Right renal cortex interstitium (tissue), 3 donors: ENCODE measurements around the gene LDB2. TPM values are rescaled to one million over a fixed set of nuclear protein-coding genes. Genes with fewer than 3 reads are reported as not detected.
"Not testable (repeated sequence)": the region's sequence is repeated elsewhere in the genome, so short reads cannot be mapped to it uniquely, and the experiment has no call there.

Source experiments
- DNase-seq, 3 donors: peaks; one replicate each; pipeline ENCODE4 v3.0.0-alpha.2; 2013; ENCODE audit warnings: low read depth in 3 of 3, low spot score in 2 of 3
- polyA plus RNA-seq, 3 donors: library from polyadenylated mRNA; unstranded; fragments of 120-200 nt; gene quantifications; one replicate each; pipeline ENCODE4 v1.2.1, GENCODE V29; 2013; ENCODE audit not compliant: insufficient read length in 3 of 3

LDB2 gene
- polyA plus RNA-seq, 3 donors = 93.4 to 111 (median 100) TPM

DNA sequence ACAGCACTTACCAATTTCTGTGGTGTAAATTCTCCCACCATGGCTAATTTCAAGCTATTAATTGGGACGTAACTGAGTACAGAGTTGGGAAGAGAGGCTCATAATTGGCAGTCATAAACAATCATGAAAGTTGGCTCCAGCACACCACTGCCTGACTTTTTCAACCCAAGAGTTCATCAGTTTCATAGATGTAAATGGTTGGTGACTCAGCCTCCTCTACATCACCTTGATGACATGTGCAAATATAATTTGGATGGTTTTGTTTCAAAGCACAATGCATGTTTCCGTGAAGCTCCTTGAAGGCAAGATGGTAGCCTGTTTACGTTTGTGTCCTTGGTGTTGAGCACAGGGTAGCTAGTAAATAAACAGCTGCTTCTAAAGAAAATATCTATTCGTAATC lies 235.1 kb downstream of the LDB2 start:
- DNase-seq = no peak

- no peak for DNase-seq
These were observed 236.6 kb downstream of the LDB2 start for GRCh38 chr4:16661813-16662212.

- DNase-seq = no peak
These were observed 237.8 kb downstream of the LDB2 start for GRCh38 chr4:16660656-16661055.

DNA sequence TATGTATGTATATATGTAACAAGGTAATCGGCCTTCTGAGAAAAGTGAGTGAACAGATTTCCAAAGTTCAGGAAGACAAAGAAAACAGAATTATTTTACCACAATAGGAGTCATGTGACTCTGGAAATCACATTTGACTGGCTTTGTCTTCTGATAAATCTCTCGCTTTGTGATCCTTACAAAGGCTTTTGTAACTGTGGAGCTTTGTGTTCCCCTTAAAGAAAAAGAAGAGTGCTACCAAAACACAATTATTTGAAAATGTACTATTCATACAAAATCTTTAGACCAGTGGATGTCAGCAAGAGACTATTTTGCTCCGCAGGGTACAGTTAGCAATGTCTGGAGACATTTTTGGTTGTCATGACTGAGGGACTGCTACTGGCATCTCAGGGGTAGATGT lies 238.8 kb downstream of the LDB2 start:
- DNase-seq = no peak

DNA sequence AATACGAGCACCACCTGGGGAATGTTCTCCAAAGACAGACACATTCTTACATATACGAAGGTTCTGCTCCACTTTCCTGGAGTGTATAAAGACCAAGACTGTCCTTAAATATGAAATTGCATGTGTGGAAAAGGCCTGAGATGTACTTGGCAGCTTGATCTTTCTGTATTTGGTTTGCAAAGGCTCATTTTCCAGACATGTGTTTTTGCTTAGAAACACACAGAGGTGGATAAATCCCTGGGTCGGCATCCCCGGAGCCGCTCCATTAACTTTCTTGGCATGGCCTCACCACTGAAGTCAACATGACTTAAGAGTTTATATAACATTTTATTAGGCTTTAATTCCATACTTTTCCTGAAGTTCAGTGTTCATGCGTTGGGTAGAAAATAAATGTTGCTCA lies 239.4 kb downstream of the LDB2 start:
- DNase-seq = no peak

DNA sequence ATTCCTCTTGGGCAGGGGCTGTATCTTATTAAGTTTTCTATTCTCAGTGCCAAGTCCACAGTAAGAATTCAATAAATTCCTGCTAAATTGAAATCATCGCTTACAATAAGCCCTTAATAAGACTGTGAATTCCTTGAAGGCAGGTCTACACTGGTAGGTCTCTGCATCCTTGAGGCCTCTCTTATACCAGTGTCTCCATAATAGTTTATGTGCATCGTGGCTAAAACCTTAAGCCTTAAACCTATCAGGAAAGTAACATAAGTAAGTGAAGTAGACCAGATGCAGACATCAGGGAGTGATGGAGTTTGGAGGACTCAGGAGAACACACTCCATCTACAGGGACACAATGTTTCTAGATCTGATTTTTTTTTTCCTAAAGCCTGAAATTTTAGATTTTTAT lies 240.3 kb downstream of the LDB2 start:
- DNase-seq = no peak

- DNase-seq = no peak
These were observed 243.3 kb downstream of the LDB2 start for GRCh38 chr4:16655111-16655510.

DNA sequence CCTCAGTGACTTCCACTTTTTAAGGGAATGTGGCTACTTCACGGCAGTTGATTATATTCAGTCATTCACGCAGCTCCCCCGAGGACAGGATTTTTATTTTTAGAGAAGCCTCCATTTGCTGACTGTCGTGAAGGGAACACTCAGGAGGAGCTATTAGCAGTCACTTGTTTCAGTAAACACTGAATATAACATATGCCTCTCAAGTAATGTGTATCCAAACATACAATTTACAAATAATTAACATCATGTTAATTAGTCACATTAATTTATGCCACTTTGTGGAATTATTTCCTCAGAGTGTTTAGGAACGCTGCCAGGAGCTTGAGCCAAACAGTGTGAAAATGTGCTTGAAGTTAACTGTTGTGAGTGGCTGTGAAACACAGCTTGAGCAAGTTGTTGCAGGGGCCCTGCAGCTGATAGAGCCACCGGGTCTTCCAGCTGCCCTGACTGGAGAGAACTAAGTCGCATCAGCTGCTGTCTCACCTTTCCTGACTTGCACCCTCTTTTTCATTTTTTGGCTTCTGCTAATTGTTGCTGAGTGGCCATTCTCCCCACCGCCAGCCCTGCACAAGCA lies 245.6 kb downstream of the LDB2 start:
- no peak for DNase-seq

- no peak for DNase-seq
These were observed 252.0 kb downstream of the LDB2 start for GRCh38 chr4:16646459-16646858.

GRCh38 chr4:16643893-16644292 lies 254.6 kb downstream of the LDB2 start:
- no peak for DNase-seq

GRCh38 chr4:16642897-16643296 lies 255.5 kb downstream of the LDB2 start:
- no peak for DNase-seq

GRCh38 chr4:16641971-16642370 lies 256.5 kb downstream of the LDB2 start:
- no peak for DNase-seq

- no peak for DNase-seq
These were observed 261.4 kb downstream of the LDB2 start for GRCh38 chr4:16636912-16637630.

DNA sequence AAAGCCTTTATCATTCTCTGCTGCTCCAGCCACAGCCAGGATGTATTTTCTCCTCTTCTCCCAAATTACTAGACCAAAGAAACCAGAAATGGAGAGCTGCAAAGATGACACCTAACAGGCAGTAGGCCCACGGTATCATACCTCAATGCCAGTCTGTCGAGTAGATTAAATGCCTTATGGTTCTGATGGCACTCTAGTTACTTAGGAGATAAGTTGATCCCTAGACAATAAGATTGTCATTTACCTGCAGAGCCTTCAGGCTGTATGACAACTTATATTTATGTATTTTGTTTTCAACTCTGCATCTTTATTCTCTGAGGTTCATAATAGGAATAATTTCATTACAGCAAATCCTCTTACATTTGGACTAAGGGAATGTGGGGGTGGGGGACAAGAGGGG lies 262.1 kb downstream of the LDB2 start:
- DNase-seq = no peak

- DNase-seq = not testable (repeated sequence)
These were observed 269.2 kb downstream of the LDB2 start for GRCh38 chr4:16629274-16629673.

DNA sequence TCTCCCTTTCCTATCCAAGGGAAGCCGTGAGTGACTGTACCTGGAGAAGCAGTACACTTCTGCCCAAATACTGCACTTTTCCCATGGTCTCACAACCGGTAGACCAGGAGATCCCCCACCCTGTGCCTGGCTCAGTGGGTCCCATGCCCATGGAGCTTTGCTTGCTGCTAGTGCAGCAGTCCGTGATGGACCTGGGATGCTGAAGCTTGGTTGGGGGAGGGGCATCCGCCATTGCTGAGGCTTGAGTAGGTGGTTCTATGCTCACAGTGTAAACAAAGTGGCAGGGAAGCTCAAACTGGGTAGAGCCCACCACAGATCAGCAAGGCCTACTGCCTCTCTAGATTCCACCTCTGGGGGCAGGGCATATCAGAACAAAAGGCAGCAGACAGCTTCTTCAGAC lies 269.6 kb downstream of the LDB2 start:
- DNase-seq = not testable (repeated sequence)

GRCh38 chr4:16627999-16628398 lies 270.4 kb downstream of the LDB2 start:
- DNase-seq = no peak

- no peak for DNase-seq
These were observed 271.5 kb downstream of the LDB2 start for GRCh38 chr4:16626945-16627344.

GRCh38 chr4:16622826-16623225 lies 275.6 kb downstream of the LDB2 start:
- no peak for DNase-seq

- DNase-seq = peak in 1 of 3 donors; percentile 38
These were observed 281.0 kb downstream of the LDB2 start for GRCh38 chr4:16617435-16617834.

- DNase-seq = peak; percentile 39 to 66 (median 51)
These were observed 281.4 kb downstream of the LDB2 start for GRCh38 chr4:16617011-16617410.

DNA sequence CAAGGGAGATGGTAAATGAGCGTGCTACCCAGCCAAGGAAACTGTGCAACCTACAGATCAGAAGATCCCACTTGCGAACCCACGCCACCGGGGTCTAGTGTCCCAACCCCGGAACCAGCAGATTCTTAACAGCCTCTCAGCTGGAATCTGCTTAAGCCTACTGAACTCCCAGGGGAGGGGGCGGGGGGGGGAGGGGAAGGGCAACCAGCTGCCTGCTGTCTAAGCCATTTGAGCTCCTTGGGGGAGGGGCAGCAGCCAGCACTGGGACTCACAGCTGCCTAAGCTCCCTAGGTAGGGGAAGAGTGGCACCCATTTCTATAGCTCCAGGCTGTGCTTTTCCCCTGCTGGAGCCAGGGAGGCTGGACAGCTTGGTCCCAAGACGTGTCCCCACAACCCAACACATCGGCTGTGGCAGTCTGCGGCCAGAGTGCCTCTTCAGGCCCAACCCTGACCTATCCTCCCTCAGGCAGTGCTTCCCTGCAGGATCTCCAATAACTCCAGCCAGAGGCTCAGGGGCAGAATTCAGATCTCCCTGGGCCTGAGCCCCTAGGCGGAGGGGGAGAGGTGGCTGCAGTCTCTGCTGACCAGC lies 289.2 kb downstream of the LDB2 start:
- no peak for DNase-seq
